ENCODE measurements around the gene CDH4.

CDH4 gene

GRCh38 chr20:61510778-61511330 lies 258.8 kb downstream of the CDH4 start:
- Histone ChIP-seq H3K36me3 (ENCODE audit: insufficient read depth, low read length) (no peaks in the 10 kb centered on the region), H3K4me1 (ENCODE audit: insufficient read depth, low read length) (no peaks in the 10 kb centered on the region)

GRCh38 chr20:61512475-61512874 lies 260.4 kb downstream of the CDH4 start:
- H3K4me1 ChIP-seq (ENCODE audit: insufficient read depth, low read length), result no peaks in the 10 kb centered on the region
- no peaks in the 10 kb centered on the region for H3K36me3 ChIP-seq (ENCODE audit: insufficient read depth, low read length)
- H3K9me3 ChIP-seq (ENCODE audit: low read length), result no peaks in the 10 kb centered on the region
- no peak overlapping the region for H3K9ac ChIP-seq (ENCODE audit: low read length)
- H3K27ac ChIP-seq (ENCODE audit: low read depth, low read length), result no peak overlapping the region
- H3K27me3 ChIP-seq (ENCODE audit: control insufficient read depth in 1 of 2, insufficient read depth in 2 of 2, low read length in 2 of 2), result peaks cover 0 to 16% of the 10 kb centered on the region in 2 donors
- no peak overlapping the region for H3K4me3 ChIP-seq (ENCODE audit: low read depth in 1 of 2, low read length in 2 of 2)

More at GRCh38 chr20:61510778-61511330, 258.8 kb downstream of the CDH4 start:
- H3K9ac ChIP-seq (ENCODE audit: low read length), result no peak overlapping the region
- peaks cover 0 to 13% of the 10 kb centered on the region in 2 donors for H3K27me3 ChIP-seq (ENCODE audit: control insufficient read depth in 1 of 2, insufficient read depth in 2 of 2, low read length in 2 of 2)
- H3K9me3 ChIP-seq (ENCODE audit: low read length), result no peaks in the 10 kb centered on the region
- no peak overlapping the region for H3K27ac ChIP-seq (ENCODE audit: low read depth, low read length)
- no peak overlapping the region for H3K4me3 ChIP-seq (ENCODE audit: low read depth in 1 of 2, low read length in 2 of 2)

GRCh38 chr20:61513124-61514017 lies 261.3 kb downstream of the CDH4 start:
- Histone ChIP-seq H3K9me3 (ENCODE audit: low read length) (no peaks in the 10 kb centered on the region), H3K27ac (ENCODE audit: low read depth, low read length) (no peak overlapping the region)

GRCh38 chr20:61514018-61514365 lies 261.9 kb downstream of the CDH4 start:
- Histone ChIP-seq H3K27me3 (ENCODE audit: control insufficient read depth in 1 of 2, insufficient read depth in 2 of 2, low read length in 2 of 2) (peaks cover 0 to 8% of the 10 kb centered on the region in 2 donors), H3K9me3 (ENCODE audit: low read length) (no peaks in the 10 kb centered on the region), H3K36me3 (ENCODE audit: insufficient read depth, low read length) (no peaks in the 10 kb centered on the region), H3K4me1 (ENCODE audit: insufficient read depth, low read length) (no peaks in the 10 kb centered on the region), H3K27ac (ENCODE audit: low read depth, low read length) (no peak overlapping the region), H3K4me3 (ENCODE audit: low read depth in 1 of 2, low read length in 2 of 2) (no peak overlapping the region), H3K9ac (ENCODE audit: low read length) (no peak overlapping the region)

More at GRCh38 chr20:61513124-61514017, 261.3 kb downstream of the CDH4 start:
- no peak overlapping the region for H3K9ac ChIP-seq (ENCODE audit: low read length)
- no peaks in the 10 kb centered on the region for H3K4me1 ChIP-seq (ENCODE audit: insufficient read depth, low read length)
- H3K36me3 ChIP-seq (ENCODE audit: insufficient read depth, low read length), result no peaks in the 10 kb centered on the region
- H3K4me3 ChIP-seq (ENCODE audit: low read depth in 1 of 2, low read length in 2 of 2), result no peak overlapping the region
- H3K27me3 ChIP-seq (ENCODE audit: control insufficient read depth in 1 of 2, insufficient read depth in 2 of 2, low read length in 2 of 2), result peaks cover 0 to 13% of the 10 kb centered on the region in 2 donors

- Histone ChIP-seq H3K36me3 (ENCODE audit: insufficient read depth, low read length) (no peaks in the 10 kb centered on the region), H3K4me3 (ENCODE audit: low read depth in 1 of 2, low read length in 2 of 2) (no peak overlapping the region), H3K9ac (ENCODE audit: low read length) (no peak overlapping the region), H3K4me1 (ENCODE audit: insufficient read depth, low read length) (no peaks in the 10 kb centered on the region), H3K27me3 (ENCODE audit: control insufficient read depth in 1 of 2, insufficient read depth in 2 of 2, low read length in 2 of 2) (peaks cover 0 to 9% of the 10 kb centered on the region in 2 donors), H3K27ac (ENCODE audit: low read depth, low read length) (no peak overlapping the region), H3K9me3 (ENCODE audit: low read length) (no peaks in the 10 kb centered on the region)
Observed at GRCh38 chr20:61514396-61514795, 262.3 kb downstream of the CDH4 start.

GRCh38 chr20:61514805-61515505 lies 262.9 kb downstream of the CDH4 start:
- no peak overlapping the region for H3K27ac ChIP-seq (ENCODE audit: low read depth, low read length)
- H3K36me3 ChIP-seq (ENCODE audit: insufficient read depth, low read length), result no peaks in the 10 kb centered on the region
- H3K9me3 ChIP-seq (ENCODE audit: low read length), result no peaks in the 10 kb centered on the region
- H3K4me3 ChIP-seq (ENCODE audit: low read depth in 1 of 2, low read length in 2 of 2), result no peak overlapping the region
- H3K9ac ChIP-seq (ENCODE audit: low read length), result no peak overlapping the region
- H3K4me1 ChIP-seq (ENCODE audit: insufficient read depth, low read length), result no peaks in the 10 kb centered on the region
- H3K27me3 ChIP-seq (ENCODE audit: control insufficient read depth in 1 of 2, insufficient read depth in 2 of 2, low read length in 2 of 2), result peaks cover 0 to 11% of the 10 kb centered on the region in 2 donors

GRCh38 chr20:61515922-61516321 lies 263.9 kb downstream of the CDH4 start:
- Histone ChIP-seq H3K36me3 (ENCODE audit: insufficient read depth, low read length) (no peaks in the 10 kb centered on the region), H3K4me1 (ENCODE audit: insufficient read depth, low read length) (no peaks in the 10 kb centered on the region), H3K9ac (ENCODE audit: low read length) (no peak overlapping the region), H3K4me3 (ENCODE audit: low read depth in 1 of 2, low read length in 2 of 2) (no peak overlapping the region), H3K27me3 (ENCODE audit: control insufficient read depth in 1 of 2, insufficient read depth in 2 of 2, low read length in 2 of 2) (peaks cover 0 to 11% of the 10 kb centered on the region in 2 donors), H3K27ac (ENCODE audit: low read depth, low read length) (no peak overlapping the region), H3K9me3 (ENCODE audit: low read length) (no peaks in the 10 kb centered on the region)

- no peaks in the 10 kb centered on the region for H3K9me3 ChIP-seq (ENCODE audit: low read length)
- no peak overlapping the region for H3K4me3 ChIP-seq (ENCODE audit: low read depth in 1 of 2, low read length in 2 of 2)
- peaks cover 0 to 11% of the 10 kb centered on the region in 2 donors for H3K27me3 ChIP-seq (ENCODE audit: control insufficient read depth in 1 of 2, insufficient read depth in 2 of 2, low read length in 2 of 2)
- no peaks in the 10 kb centered on the region for H3K4me1 ChIP-seq (ENCODE audit: insufficient read depth, low read length)
- no peak overlapping the region for H3K9ac ChIP-seq (ENCODE audit: low read length)
- no peak overlapping the region for H3K27ac ChIP-seq (ENCODE audit: low read depth, low read length)
- H3K36me3 ChIP-seq (ENCODE audit: insufficient read depth, low read length), result no peaks in the 10 kb centered on the region
Observed at GRCh38 chr20:61516346-61517208, 264.5 kb downstream of the CDH4 start.

- Histone ChIP-seq H3K9me3 (ENCODE audit: low read length) (no peaks in the 10 kb centered on the region), H3K4me1 (ENCODE audit: insufficient read depth, low read length) (no peaks in the 10 kb centered on the region), H3K36me3 (ENCODE audit: insufficient read depth, low read length) (no peaks in the 10 kb centered on the region), H3K9ac (ENCODE audit: low read length) (no peak overlapping the region), H3K27me3 (ENCODE audit: control insufficient read depth in 1 of 2, insufficient read depth in 2 of 2, low read length in 2 of 2) (peaks cover 0 to 11% of the 10 kb centered on the region in 2 donors), H3K27ac (ENCODE audit: low read depth, low read length) (no peak overlapping the region), H3K4me3 (ENCODE audit: low read depth in 1 of 2, low read length in 2 of 2) (no peak overlapping the region)
Observed at GRCh38 chr20:61517419-61517818, 265.4 kb downstream of the CDH4 start.

GRCh38 chr20:61518424-61518951 lies 266.4 kb downstream of the CDH4 start:
- H3K27ac ChIP-seq (ENCODE audit: low read depth, low read length), result no peak overlapping the region
- no peaks in the 10 kb centered on the region for H3K4me1 ChIP-seq (ENCODE audit: insufficient read depth, low read length)
- H3K27me3 ChIP-seq (ENCODE audit: control insufficient read depth in 1 of 2, insufficient read depth in 2 of 2, low read length in 2 of 2), result peaks cover 0 to 16% of the 10 kb centered on the region in 2 donors
- H3K36me3 ChIP-seq (ENCODE audit: insufficient read depth, low read length), result no peaks in the 10 kb centered on the region
- no peak overlapping the region for H3K4me3 ChIP-seq (ENCODE audit: low read depth in 1 of 2, low read length in 2 of 2)
- H3K9me3 ChIP-seq (ENCODE audit: low read length), result no peaks in the 10 kb centered on the region
- H3K9ac ChIP-seq (ENCODE audit: low read length), result no peak overlapping the region
